PFSK-1 (cell line): ENCODE results near the gene CASP9.

ENCODE experiments used
- POLR2AphosphoS5 ChIP-seq: IDR thresholded peaks from 2 replicates; pipeline ENCODE4 v1.6.1; 2012; ENCODE audit warnings: low read depth, mild to moderate bottlenecking, control low read depth, low read length, moderate library complexity
- TAF1 ChIP-seq: IDR thresholded peaks from 2 replicates; pipeline ENCODE4 v1.6.1; 2012; ENCODE audit warnings: low read length, control low read depth, borderline replicate concordance; ENCODE audit not compliant: insufficient read depth
- TF ChIP-seq, protein P1 (sequence below), 2 experiments: IDR thresholded peaks; 2 replicates each; pipeline versions ENCODE4 v1.6.1 to v1.8.0; 2011 to 2012; ENCODE audit warnings: low read depth in 2 of 2, low read length in 2 of 2, control low read depth in 1 of 2, inconsistent platforms in 1 of 2, mild to moderate bottlenecking in 1 of 2, moderate library complexity in 1 of 2; ENCODE audit not compliant: insufficient read depth in 1 of 2

DNA sequence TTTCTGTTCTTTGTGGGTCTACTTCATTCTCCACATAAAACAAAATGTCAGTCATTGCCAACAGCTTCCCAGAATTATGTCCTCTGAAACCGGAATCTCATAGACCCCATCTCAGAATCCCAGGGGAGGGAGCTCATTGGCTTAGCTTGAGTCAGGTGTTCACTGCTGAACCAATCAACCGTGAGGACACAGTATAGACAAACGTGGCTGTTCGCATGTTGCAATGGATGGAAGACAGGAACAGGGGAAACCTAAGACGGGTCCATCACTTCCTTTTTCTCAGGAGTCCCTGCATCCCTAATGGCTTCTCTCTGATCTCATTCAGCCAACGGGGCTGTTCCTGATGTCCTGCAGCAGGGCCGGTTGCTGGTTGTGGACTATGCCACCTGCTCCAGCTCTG lies 58.3 kb downstream of the CASP9 start:
- no peak for TF ChIP-seq POLR2AphosphoS5
- TF ChIP-seq, protein P1, sequence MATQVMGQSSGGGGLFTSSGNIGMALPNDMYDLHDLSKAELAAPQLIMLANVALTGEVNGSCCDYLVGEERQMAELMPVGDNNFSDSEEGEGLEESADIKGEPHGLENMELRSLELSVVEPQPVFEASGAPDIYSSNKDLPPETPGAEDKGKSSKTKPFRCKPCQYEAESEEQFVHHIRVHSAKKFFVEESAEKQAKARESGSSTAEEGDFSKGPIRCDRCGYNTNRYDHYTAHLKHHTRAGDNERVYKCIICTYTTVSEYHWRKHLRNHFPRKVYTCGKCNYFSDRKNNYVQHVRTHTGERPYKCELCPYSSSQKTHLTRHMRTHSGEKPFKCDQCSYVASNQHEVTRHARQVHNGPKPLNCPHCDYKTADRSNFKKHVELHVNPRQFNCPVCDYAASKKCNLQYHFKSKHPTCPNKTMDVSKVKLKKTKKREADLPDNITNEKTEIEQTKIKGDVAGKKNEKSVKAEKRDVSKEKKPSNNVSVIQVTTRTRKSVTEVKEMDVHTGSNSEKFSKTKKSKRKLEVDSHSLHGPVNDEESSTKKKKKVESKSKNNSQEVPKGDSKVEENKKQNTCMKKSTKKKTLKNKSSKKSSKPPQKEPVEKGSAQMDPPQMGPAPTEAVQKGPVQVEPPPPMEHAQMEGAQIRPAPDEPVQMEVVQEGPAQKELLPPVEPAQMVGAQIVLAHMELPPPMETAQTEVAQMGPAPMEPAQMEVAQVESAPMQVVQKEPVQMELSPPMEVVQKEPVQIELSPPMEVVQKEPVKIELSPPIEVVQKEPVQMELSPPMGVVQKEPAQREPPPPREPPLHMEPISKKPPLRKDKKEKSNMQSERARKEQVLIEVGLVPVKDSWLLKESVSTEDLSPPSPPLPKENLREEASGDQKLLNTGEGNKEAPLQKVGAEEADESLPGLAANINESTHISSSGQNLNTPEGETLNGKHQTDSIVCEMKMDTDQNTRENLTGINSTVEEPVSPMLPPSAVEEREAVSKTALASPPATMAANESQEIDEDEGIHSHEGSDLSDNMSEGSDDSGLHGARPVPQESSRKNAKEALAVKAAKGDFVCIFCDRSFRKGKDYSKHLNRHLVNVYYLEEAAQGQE (IDR thresholded peaks at IDR 0.05; ENCODE audit: insufficient read depth in 1 of 2, low read depth in 2 of 2, low read length in 2 of 2), result no peak
- TF ChIP-seq TAF1, result no peak
